Effector memory CD4-positive, alpha-beta T cell (primary cell): ENCODE data around the gene EFHD2.

Experiments used
- DNase-seq, 3 donors: peaks; one replicate each; pipeline ENCODE4 v3.0.0-alpha.2; 2020
- H3K27ac ChIP-seq: 2 replicates; pipeline ENCODE4 v1.7.0; 2013; ENCODE audit warnings: mild to moderate bottlenecking, low read length, moderate library complexity; ENCODE audit not compliant: insufficient read depth, poor library complexity, severe bottlenecking
- H3K27me3 ChIP-seq: replicated peaks from 2 replicates; pipeline ENCODE4 v1.7.0; 2013; ENCODE audit warnings: mild to moderate bottlenecking, low read length; ENCODE audit not compliant: insufficient read depth, control insufficient read depth, poor library complexity, severe bottlenecking
- H3K36me3 ChIP-seq: 2 replicates; pipeline ENCODE4 v1.7.0; 2013; ENCODE audit warnings: mild to moderate bottlenecking, low read length, moderate library complexity; ENCODE audit not compliant: control insufficient read depth, insufficient read depth
- H3K4me1 ChIP-seq: 2 replicates; pipeline ENCODE4 v1.7.0; 2013; ENCODE audit warnings: low read length, mild to moderate bottlenecking; ENCODE audit not compliant: control insufficient read depth, insufficient read depth, poor library complexity, severe bottlenecking
- H3K4me3 ChIP-seq: 2 replicates; pipeline ENCODE4 v1.7.0; 2013; ENCODE audit warnings: low read length, low read depth, mild to moderate bottlenecking; ENCODE audit not compliant: insufficient read depth, poor library complexity, severe bottlenecking
- H3K9me3 ChIP-seq: 2 replicates; pipeline ENCODE4 v1.7.0; 2013; ENCODE audit warnings: mild to moderate bottlenecking, low read length, moderate library complexity; ENCODE audit not compliant: control insufficient read depth

Gene EFHD2

GRCh38 chr1:15475752-15476314 lies 66.1 kb downstream of the EFHD2 start, which contains the start of gene CELA2B:
CELA2B (plus strand) TSS chr1:15476104; CDS start chr1:15476126, 22 bp downstream.
- no peak for DNase-seq
- no peaks in the 10 kb centered on the region for H3K36me3 ChIP-seq

GRCh38 chr1:15476927-15477326 lies 67.2 kb downstream of the EFHD2 start:
- Histone ChIP-seq H3K9me3 (no peaks in the 10 kb centered on the region), H3K27me3 (no peaks in the 10 kb centered on the region), H3K4me3 (no peak overlapping the region), H3K4me1 (no peaks in the 10 kb centered on the region), H3K27ac (no peak overlapping the region), H3K36me3 (no peaks in the 10 kb centered on the region)
- DNase-seq = no peak

More at GRCh38 chr1:15475752-15476314, 66.1 kb downstream of the EFHD2 start, which contains the start of gene CELA2B:
- Histone ChIP-seq H3K4me1 (no peaks in the 10 kb centered on the region), H3K27ac (no peak within 1 kb of the TSS), H3K4me3 (no peak within 1 kb of the TSS), H3K9me3 (no peaks in the 10 kb centered on the region), H3K27me3 (no peaks in the 10 kb centered on the region)

GRCh38 chr1:15477646-15478212 lies 68.0 kb downstream of the EFHD2 start:
- Histone ChIP-seq H3K4me3 (no peak overlapping the region), H3K27ac (no peak overlapping the region), H3K27me3 (no peaks in the 10 kb centered on the region), H3K9me3 (no peaks in the 10 kb centered on the region), H3K4me1 (no peaks in the 10 kb centered on the region), H3K36me3 (no peaks in the 10 kb centered on the region)
- DNase-seq = no peak
